CD4-positive, alpha-beta T cell (primary cell): ENCODE measurements around the gene BPHL. TPM values are rescaled to one million over a fixed set of nuclear protein-coding genes. Genes with fewer than 3 reads are reported as not detected.

Source experiments
- ATAC-seq: fragments of 200-7000 bp; cut with Tn5 transposase; one replicate; pipeline ENCODE4 v1.10.0; 2022; ENCODE audit warnings: mild to moderate bottlenecking; ENCODE audit not compliant: poor library complexity
- CTCF ChIA-PET: fragments of 350-600 bp; sonication (Branson Sonifier 250); formaldehyde crosslinking; loops from one replicate; lab custom pipeline; 2021; ENCODE audit warnings: antibody characterized with exemption, inconsistent platforms; lab: Charles Lee
- POLR2A ChIA-PET: fragments of 350-600 bp; sonication (Branson Sonifier 250); formaldehyde crosslinking; loops from one replicate; lab custom pipeline; 2021; ENCODE audit warnings: antibody characterized with exemption, inconsistent platforms; lab: Charles Lee
- DNase-seq, 14 experiments: peaks; one replicate each; pipeline ENCODE4 v3.0.0-alpha.2; 2013 to 2020; ENCODE audit warnings: mixed read lengths in 2 of 14
- H3K27ac ChIP-seq, 2 donors: one replicate each; pipeline versions ENCODE4 v1.5.1 to v1.7.0; 2013; ENCODE audit warnings: low read length in 2 of 2, low read depth in 1 of 2, mild to moderate bottlenecking in 1 of 2
- H3K27me3 ChIP-seq, 2 experiments: 1 replicate in 1 of 2; 2 replicates in 1 of 2; pipeline versions ENCODE4 v1.6.1 to v1.7.0; 2013; ENCODE audit warnings: low read length in 2 of 2, control low read depth in 1 of 2, mild to moderate bottlenecking in 1 of 2, moderate library complexity in 1 of 2; ENCODE audit not compliant: insufficient read depth in 2 of 2, control insufficient read depth in 1 of 2
- H3K36me3 ChIP-seq: one replicate; pipeline ENCODE4 v1.6.1; 2013; ENCODE audit warnings: low read length, control low read depth; ENCODE audit not compliant: insufficient read depth
- H3K4me1 ChIP-seq: one replicate; pipeline ENCODE4 v1.6.1; 2013; ENCODE audit warnings: low read length, control low read depth; ENCODE audit not compliant: insufficient read depth
- H3K4me3 ChIP-seq: one replicate; pipeline ENCODE4 v1.5.1; 2013; ENCODE audit warnings: mild to moderate bottlenecking, low read length, moderate library complexity
- H3K9me3 ChIP-seq, 2 experiments: 1 replicate in 1 of 2; 2 replicates in 1 of 2; pipeline versions ENCODE4 v1.6.1 to v1.7.0; 2013; ENCODE audit warnings: low read length in 2 of 2, mild to moderate bottlenecking in 2 of 2, control low read depth in 1 of 2, moderate library complexity in 1 of 2; ENCODE audit not compliant: control insufficient read depth in 1 of 2, insufficient read depth in 1 of 2
- H3K27ac Mint-ChIP-seq: one replicate; pipeline ENCODE4 v1.8.0; 2020; ENCODE audit warnings: mixed read lengths
- H3K27me3 Mint-ChIP-seq: one replicate; pipeline ENCODE4 v1.8.0; 2021; ENCODE audit warnings: mixed read lengths
- H3K36me3 Mint-ChIP-seq: one replicate; pipeline ENCODE4 v1.8.0; 2021; ENCODE audit warnings: low read depth, mixed read lengths
- H3K4me1 Mint-ChIP-seq: one replicate; pipeline ENCODE4 v1.8.0; 2021; ENCODE audit warnings: low read depth, mixed read lengths
- H3K4me3 Mint-ChIP-seq: one replicate; pipeline ENCODE4 v1.8.0; 2020; ENCODE audit warnings: mild to moderate bottlenecking, mixed read lengths
- H3K9me3 Mint-ChIP-seq: one replicate; pipeline ENCODE4 v1.8.0; 2020; ENCODE audit warnings: mixed read lengths
- CTCF ChIP-seq: fragments of 200-600 bp; IDR thresholded peaks from one replicate; pipeline ENCODE4 v1.8.0; 2022; ENCODE audit warnings: antibody characterized with exemption, mild to moderate bottlenecking
- intact Hi-C, 2 experiments: fragments of 100-400 bp; cut with DNase I in 1 of 2; cut with micrococcal nuclease in 1 of 2; formaldehyde crosslinking; loops; one replicate each; pipeline versions ENCODE4 v1.15.1 to v1.9.0; 2023 to 2025; cut with DNase I, micrococcal nuclease
- total RNA-seq, 174 experiments: library from RNA in 2 of 174; stranded (reverse) in 2 of 174; gene quantifications; one replicate each; pipeline ENCODE4 v1.2.3 and lab custom pipeline; 2021 to 2026

BPHL gene
- total RNA-seq, 2 experiments from 2014 or later = 5.2 to 5.7 TPM

DNA sequence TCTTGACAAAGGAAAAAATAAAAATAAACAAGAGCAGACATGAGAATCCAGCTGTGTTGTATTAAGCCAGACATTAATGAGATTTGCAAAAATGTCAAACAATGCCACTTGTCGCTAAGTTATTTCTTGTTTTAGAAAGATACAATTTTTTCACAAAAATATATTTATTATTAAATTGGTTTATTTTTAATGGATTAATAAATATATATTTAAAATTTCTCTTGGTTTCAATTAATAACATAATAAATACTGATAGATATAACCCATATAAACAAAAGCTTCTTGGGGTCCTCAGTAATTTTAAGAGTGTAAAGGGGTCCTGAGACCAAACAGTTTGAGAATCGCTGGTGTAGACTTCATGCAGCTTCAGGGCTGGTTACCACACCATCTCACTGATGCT is 82.9 kb downstream of the BPHL start:
- H3K36me3 Mint-ChIP-seq = no peaks in the 10 kb centered on the region

More for the DNA sequence above, 82.9 kb downstream of the BPHL start:
- Histone ChIP-seq H3K9me3 (no peaks in the 10 kb centered on the region), H3K27ac (no peak overlapping the region), H3K36me3 (no peaks in the 10 kb centered on the region), H3K27me3 (peaks cover 5 to 8% of the 10 kb centered on the region in 2 experiments), H3K4me1 (no peaks in the 10 kb centered on the region), H3K4me3 (no peak overlapping the region)
- H3K4me1 Mint-ChIP-seq = no peaks in the 10 kb centered on the region
- no peak for DNase-seq
- no peak for TF ChIP-seq CTCF
- no peak overlapping the region for H3K4me3 Mint-ChIP-seq
- POLR2A ChIA-PET = no interaction called here
- intact Hi-C loops = no loop called here
- H3K27me3 Mint-ChIP-seq = peaks cover 31% of the 10 kb centered on the region
- H3K9me3 Mint-ChIP-seq = peaks cover 2% of the 10 kb centered on the region
- no peak overlapping the region for H3K27ac Mint-ChIP-seq
- ATAC-seq = no peak
- CTCF ChIA-PET = no interaction called here

Other genes starting within 250 kb of the BPHL start
- 10 to 100 TPM; 25.8 to 27.4 TPM for gene SERPINB9, start 215.4 kb upstream of the BPHL start, total RNA-seq
- 10 to 100 TPM; 11.0 to 11.9 TPM for gene SERPINB6, start 147.1 kb upstream of the BPHL start, total RNA-seq
- gene NQO2, start 118.8 kb upstream of the BPHL start, total RNA-seq = 1 to 10 TPM; 6.7 to 7.7 TPM
- gene RIPK1, start 50.2 kb upstream of the BPHL start, total RNA-seq = 10 to 100 TPM; 17.2 to 17.3 TPM
- 10 to 100 TPM; 54.3 to 58.5 TPM for gene TUBB2A, start 38.8 kb downstream of the BPHL start, total RNA-seq
- gene TUBB2B, start 108.9 kb downstream of the BPHL start, total RNA-seq = not detected
- gene PSMG4, start 140.2 kb downstream of the BPHL start, total RNA-seq = 10 to 100 TPM; 12.3 to 12.8 TPM